GM12872 (cell line): ENCODE measurements around the gene LRCOL1.

Source experiments
- CTCF ChIP-seq: IDR thresholded peaks from 3 replicates; pipeline ENCODE4 v1.5.1; 2011; ENCODE audit warnings: low read depth, mild to moderate bottlenecking, low read length, moderate library complexity; ENCODE audit not compliant: insufficient read depth

The LRCOL1 gene

GRCh38 chr12:132585177-132585576 lies 25.2 kb downstream of the LRCOL1 start:
- no peak for TF ChIP-seq CTCF

DNA sequence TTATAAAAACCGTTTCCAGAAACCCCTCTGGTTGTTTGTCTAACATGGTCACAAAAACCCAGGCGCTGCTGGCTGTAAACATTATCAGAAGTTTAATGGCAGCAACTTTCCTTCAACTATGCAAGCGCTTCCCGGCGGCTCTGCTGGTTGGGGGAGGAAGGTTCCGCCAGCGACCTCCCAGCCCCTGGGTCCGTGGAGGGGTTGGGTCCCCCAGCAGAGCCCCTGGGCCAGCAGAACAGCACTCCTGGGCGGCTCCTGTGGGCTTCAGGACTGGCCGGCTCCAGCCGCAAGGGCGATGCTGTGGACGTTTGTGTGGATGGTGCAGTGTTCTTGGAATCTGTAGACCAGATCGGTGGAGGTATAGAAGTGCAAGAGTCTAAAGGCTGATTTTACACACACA lies 26.0 kb downstream of the LRCOL1 start:
- no peak for TF ChIP-seq CTCF

DNA sequence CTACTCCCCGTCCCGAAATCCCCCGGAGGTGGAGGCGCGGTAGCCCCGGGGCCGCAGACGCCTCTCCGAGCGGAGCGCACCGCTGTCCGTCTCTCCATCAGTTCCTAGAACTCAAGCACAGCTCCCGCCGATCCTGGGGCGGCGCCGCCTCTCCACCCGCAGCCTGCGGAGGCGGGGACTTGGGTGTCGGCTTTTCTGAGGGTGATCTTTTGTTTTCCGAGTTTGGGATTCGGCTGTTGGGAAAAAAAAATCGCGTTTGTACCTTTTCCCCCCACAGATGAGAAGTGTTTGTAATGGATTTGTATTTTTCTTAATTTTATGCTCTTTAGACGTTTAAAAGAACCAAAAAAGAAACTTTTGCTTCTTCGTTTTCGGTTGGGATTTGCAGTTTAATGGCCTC lies 26.6 kb downstream of the LRCOL1 start:
- TF ChIP-seq CTCF, result no peak

DNA sequence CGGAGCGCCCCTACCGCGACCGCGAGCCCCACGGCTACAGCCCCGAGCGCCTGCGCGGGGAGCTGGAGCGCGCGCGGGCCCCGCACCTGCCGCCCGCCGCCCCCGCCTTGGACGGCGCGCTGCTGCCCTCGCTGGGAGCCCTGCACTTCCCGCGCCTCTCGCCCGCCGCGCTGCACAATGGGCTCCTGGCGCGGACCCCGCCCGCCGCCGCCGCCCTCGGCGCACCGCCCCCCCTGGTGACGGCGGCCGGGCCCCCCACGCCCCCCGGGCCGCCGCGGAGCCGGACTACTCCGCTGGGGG lies 27.0 kb downstream of the LRCOL1 start:
- TF ChIP-seq CTCF, result no peak

DNA sequence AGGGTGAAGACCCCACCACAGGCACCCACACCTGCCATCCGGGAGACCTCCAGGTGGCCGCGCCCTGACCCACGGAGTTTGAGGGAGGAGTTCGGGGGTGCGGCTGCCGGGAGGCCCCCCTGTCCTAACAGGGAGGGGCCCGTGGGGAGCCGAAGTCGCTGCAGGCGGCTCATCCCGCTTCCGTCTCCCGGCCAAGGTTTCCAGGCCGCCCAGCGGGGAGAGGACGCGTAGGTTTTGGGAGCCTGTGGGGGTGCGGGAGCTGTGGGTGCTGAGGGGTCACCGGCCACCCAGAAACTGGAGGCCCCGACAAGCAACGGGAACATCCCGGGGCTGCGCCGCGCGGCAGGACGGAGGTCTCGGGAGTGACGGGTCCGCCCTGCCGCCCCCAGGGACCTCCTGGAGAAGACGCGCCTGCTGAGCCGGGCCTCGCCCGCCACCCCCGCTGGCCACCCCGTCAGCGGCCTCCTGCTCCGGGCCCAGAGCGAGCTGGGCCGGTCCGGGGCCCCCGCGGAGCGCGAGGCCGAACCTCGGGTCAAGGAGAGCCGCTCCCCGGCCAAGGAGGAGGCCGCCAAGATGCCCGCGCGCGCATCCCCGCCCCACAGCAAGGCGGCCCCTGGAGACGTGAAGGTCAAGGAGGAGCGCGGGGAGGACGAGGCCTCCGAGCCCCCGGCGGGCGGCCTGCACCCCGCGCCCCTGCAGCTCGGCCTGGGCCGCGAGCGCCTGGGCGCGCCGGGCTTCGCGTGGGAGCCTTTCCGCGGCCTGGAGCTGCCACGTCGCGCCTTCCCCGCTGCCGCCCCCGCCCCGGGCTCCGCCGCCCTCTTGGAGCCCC lies 27.6 kb downstream of the LRCOL1 start:
- no peak for TF ChIP-seq CTCF

GRCh38 chr12:132582058-132582420 lies 28.3 kb downstream of the LRCOL1 start:
- no peak for TF ChIP-seq CTCF

DNA sequence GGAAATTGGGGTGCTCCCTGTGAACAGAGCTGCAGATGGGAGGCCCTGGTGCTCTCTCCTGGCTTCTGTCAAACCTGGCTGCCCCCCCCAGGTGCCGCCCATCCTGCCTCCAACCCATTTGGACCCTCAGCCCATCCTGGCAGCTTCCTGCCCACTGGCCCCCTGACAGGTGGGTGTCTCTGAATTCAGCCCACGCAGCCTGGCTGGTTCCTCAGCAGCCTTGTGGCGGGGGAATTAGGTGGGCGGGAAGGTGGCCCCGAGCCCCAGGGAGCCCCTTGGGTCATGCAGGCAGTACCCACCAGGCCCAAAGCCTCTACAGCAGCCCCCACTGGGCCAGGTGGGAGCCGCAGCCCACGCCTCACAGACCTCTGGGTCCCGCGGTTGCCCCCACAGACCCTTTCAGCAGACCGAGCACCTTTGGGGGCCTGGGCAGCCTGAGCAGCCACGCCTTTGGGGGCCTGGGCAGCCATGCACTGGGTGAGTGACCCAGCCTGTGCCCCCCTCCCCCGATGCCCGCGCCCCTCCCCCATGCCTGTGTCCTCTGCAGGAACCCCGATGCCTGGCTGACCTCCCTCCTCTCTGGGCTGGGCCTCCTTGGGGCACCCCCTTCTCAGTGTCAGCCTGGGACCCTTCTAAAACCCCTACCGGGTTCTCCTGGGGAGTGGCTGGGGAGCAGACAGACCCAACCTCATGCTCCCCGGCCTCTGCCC lies 28.9 kb downstream of the LRCOL1 start:
- TF ChIP-seq CTCF, result no peak
